GM12873 (cell line): ENCODE results near the gene KRTAP12-2.

Experiments
- TF ChIP-seq, protein P1 (sequence below): IDR thresholded peaks from 2 replicates; pipeline ENCODE4 v1.5.1; 2012; ENCODE audit warnings: low read depth, mild to moderate bottlenecking, moderate library complexity, low read length, control low read depth; ENCODE audit not compliant: insufficient read depth; ENCODE audit errors: missing control alignments

KRTAP12-2 gene

GRCh38 chr21:44706026-44706705 lies 39.4 kb upstream of the KRTAP12-2 start:
- TF ChIP-seq, protein P1, sequence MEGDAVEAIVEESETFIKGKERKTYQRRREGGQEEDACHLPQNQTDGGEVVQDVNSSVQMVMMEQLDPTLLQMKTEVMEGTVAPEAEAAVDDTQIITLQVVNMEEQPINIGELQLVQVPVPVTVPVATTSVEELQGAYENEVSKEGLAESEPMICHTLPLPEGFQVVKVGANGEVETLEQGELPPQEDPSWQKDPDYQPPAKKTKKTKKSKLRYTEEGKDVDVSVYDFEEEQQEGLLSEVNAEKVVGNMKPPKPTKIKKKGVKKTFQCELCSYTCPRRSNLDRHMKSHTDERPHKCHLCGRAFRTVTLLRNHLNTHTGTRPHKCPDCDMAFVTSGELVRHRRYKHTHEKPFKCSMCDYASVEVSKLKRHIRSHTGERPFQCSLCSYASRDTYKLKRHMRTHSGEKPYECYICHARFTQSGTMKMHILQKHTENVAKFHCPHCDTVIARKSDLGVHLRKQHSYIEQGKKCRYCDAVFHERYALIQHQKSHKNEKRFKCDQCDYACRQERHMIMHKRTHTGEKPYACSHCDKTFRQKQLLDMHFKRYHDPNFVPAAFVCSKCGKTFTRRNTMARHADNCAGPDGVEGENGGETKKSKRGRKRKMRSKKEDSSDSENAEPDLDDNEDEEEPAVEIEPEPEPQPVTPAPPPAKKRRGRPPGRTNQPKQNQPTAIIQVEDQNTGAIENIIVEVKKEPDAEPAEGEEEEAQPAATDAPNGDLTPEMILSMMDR: no peak

- TF ChIP-seq, protein P1: no peak
These were observed 37.9 kb upstream of the KRTAP12-2 start for GRCh38 chr21:44704636-44705001.

- TF ChIP-seq, protein P1: no peak
These were observed 37.3 kb upstream of the KRTAP12-2 start for GRCh38 chr21:44703731-44704635.

GRCh38 chr21:44702973-44703730 lies 36.4 kb upstream of the KRTAP12-2 start:
- TF ChIP-seq, protein P1: no peak

GRCh38 chr21:44702111-44702972 lies 35.6 kb upstream of the KRTAP12-2 start:
- TF ChIP-seq, protein P1: no peak

GRCh38 chr21:44701541-44701940 lies 34.8 kb upstream of the KRTAP12-2 start:
- TF ChIP-seq, protein P1: no peak
